GM12892 (cell line): ENCODE measurements around the gene SPON1.

ENCODE experiments used
- POLR2A ChIP-seq: IDR thresholded peaks from 2 replicates; pipeline ENCODE4 v1.6.1; 2011; ENCODE audit warnings: low read depth, low read length, control low read depth
- POLR2AphosphoS5 ChIP-seq: IDR thresholded peaks from 2 replicates; pipeline ENCODE4 v1.6.1; 2011; ENCODE audit warnings: low read depth, low read length, control low read depth

DNA sequence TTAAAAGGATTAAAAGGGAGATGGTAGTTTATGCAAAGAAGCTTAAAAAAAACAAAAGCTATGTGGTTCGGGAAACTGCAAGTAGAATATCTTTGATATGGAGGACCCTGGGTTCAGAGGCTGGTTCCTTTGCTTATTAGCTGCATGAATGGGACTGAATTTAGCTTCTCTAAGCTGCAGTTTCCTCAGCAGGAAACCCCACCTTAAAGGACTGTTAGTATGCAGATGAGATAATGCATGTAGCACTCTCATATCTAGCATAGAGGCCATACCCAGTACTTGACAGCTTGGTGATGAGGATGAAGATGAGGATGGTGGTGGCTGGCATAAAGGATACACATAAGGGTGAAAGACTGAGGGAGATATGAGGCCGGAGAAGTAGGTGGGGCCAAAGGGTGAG is 261.9 kb downstream of the SPON1 start:
- TF ChIP-seq POLR2A (no peak), POLR2AphosphoS5 (no peak)
